Measurements from ENCODE around the gene FAM50B. TPM values are rescaled to one million over a fixed set of nuclear protein-coding genes. Genes with fewer than 3 reads are reported as not detected.

FAM50B gene
- total and polyA plus RNA-seq, 10 of the 15 experiments (the other 5 are each of a cell fraction or from before 2014, with no cell fraction given): 0.58 to 10.2 (median 5.9) TPM

- in situ Hi-C loops (cut with MboI): no loop called here
- TF ChIP-seq E2F4 (IDR thresholded peaks at IDR 0.05; ENCODE audit: low read depth, low read length) (no peak), NKRF (conservative IDR thresholded peaks at IDR 0.05) (no peak), MTA3 (IDR thresholded peaks at IDR 0.05; ENCODE audit: borderline replicate concordance, low read length) (no peak), ASH2L (IDR thresholded peaks at IDR 0.05; ENCODE audit: borderline replicate concordance, low read depth) (no peak), USF1 (IDR thresholded peaks at IDR 0.05; ENCODE audit: borderline replicate concordance, extremely low read length, insufficient read depth, low read depth, low read length) (no peak), TCF12 (IDR thresholded peaks at IDR 0.05; ENCODE audit: low read depth, low read length) (no peak), NFIC (IDR thresholded peaks at IDR 0.05; ENCODE audit: low read depth, low read length) (no peak), SMAD5 (IDR thresholded peaks at IDR 0.05; ENCODE audit: low read depth) (no peak), RAD51 (IDR thresholded peaks at IDR 0.05) (no peak), CBX3 (IDR thresholded peaks at IDR 0.05; ENCODE audit: borderline replicate concordance, low read depth) (no peak), SPI1 (IDR thresholded peaks at IDR 0.05; ENCODE audit: borderline replicate concordance, insufficient read depth, low read depth, low read length) (no peak), TBL1XR1 (IDR thresholded peaks at IDR 0.05; ENCODE audit: low read depth, low read length) (no peak), HSF1 (IDR thresholded peaks at IDR 0.05; ENCODE audit: low read depth, low read length) (no peak), RBBP5 (conservative IDR thresholded peaks at IDR 0.05) (no peak), TARDBP (IDR thresholded peaks at IDR 0.05; ENCODE audit: borderline replicate concordance) (no peak), SP1 (IDR thresholded peaks at IDR 0.05; ENCODE audit: low read depth, low read length) (no peak), RUNX3 (IDR thresholded peaks at IDR 0.05; ENCODE audit: low read length) (no peak), ZNF622 (IDR thresholded peaks at IDR 0.05) (no peak)
Observed at GRCh38 chr6:3888153-3888957, 39.2 kb downstream of the FAM50B start.

More at GRCh38 chr6:3888153-3888957, 39.2 kb downstream of the FAM50B start:
- Histone ChIP-seq H3K27me3 (replicated peaks in 1 of 2; ENCODE audit: control insufficient read depth in 2 of 2, insufficient read depth in 2 of 2, low read length in 1 of 2) (no peaks in the 10 kb centered on the region), H3K9me3 (replicated peaks; ENCODE audit: control insufficient read depth, insufficient read depth, low read length) (no peaks in the 10 kb centered on the region), H3K79me2 (ENCODE audit: control insufficient read depth, insufficient read depth, low read length) (no peaks in the 10 kb centered on the region), H4K20me1 (ENCODE audit: control insufficient read depth, insufficient read depth) (no peaks in the 10 kb centered on the region), H3K4me3 (no peak overlapping the region), H3K4me1 (ENCODE audit: control insufficient read depth, insufficient read depth, low read length) (no peaks in the 10 kb centered on the region), H3K4me2 (ENCODE audit: control insufficient read depth, insufficient read depth) (no peak overlapping the region), H3K27ac (ENCODE audit: control insufficient read depth, insufficient read depth) (no peak overlapping the region), H3K36me3 (ENCODE audit: control insufficient read depth in 2 of 2, insufficient read depth in 2 of 2, low read length in 1 of 2) (no peaks in the 10 kb centered on the region), H2AFZ (ENCODE audit: control insufficient read depth, low read depth, low read length) (no peak overlapping the region), H3K9ac (ENCODE audit: control insufficient read depth, insufficient read depth, low read length) (no peak overlapping the region)
- ATAC-seq (no peak), DNase-seq (ENCODE audit: low read depth, low spot score) (no peak), FAIRE-seq (no peak)
- intact Hi-C loops (cut with micrococcal nuclease; ENCODE audit: unreplicated experiment): no loop called here
- ChIA-PET CTCF (interaction anchor here (1.0 to 3.1 kb wide), 3 partner anchors 139 to 142 kb away, joined by 3 to 11 read pairs (median 4); no protein-coding TSS in a partner anchor), RAD21 (ENCODE audit: unreplicated experiment) (no interaction called here), SMC1A (ENCODE audit: uncharacterized antibody, unreplicated experiment) (no interaction called here), POLR2A (no interaction called here)
- no TSS peak for BruUV-seq (replicated peaks)
- WGBS (ENCODE audit: insufficient coverage, insufficient replicate concordance, low lambda C conversion rate, missing lambda C conversion rate): 35% methylated on average over 15 of the region's 15 CpGs

Data from GM12878 (cell line).